ENCODE results near the gene NRF1. TPM values are rescaled to one million over a fixed set of nuclear protein-coding genes. Genes with fewer than 3 reads are reported as not detected.

NRF1 gene
- polyA plus RNA-seq, 2 of the 4 experiments (the other 2 are of a cell fraction) = 11.2 to 18.5 TPM

DNA sequence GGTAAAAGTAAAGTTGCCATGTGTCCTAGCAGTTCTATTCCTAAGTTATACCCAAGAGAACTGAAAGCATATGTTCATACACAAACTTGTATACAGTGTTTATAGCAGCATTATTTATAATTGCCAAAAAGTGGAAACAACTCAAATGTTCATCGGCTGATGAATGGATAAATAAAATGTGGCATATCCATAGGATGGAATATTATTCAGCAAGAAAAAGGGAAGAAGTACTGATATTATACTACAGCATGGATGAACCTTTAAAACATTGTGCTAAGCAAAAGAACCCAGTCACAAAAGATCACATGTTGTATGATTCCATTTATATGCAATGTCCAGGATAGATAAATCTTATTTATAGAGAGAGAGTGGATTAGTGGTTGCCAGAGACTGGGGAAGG lies 68.9 kb downstream of the NRF1 start:
- Histone ChIP-seq H3K4me3 (no peak overlapping the region), H3K4me2 (no peak overlapping the region), H3K27ac (no peak overlapping the region), H3K4me1 (no peaks in the 10 kb centered on the region), H3K9me3 (peaks cover 1% of the 10 kb centered on the region; the same call in 2 of the 3 replicates)
- no peak for FAIRE-seq
- no peak for DNase-seq (ENCODE audit: low read depth in 1 of 2, low spot score in 1 of 2)
- ChIA-PET POLR2A (no interaction called here), CTCF (no interaction called here)
- 98% methylated on average over 1 of the region's 1 CpG for WGBS (ENCODE audit: missing lambda C conversion rate)
- ATAC-seq = no peak
- TF ChIP-seq ZC3H11A (IDR thresholded peaks at IDR 0.05) = no peak
- TF ChIP-seq NR3C1 (IDR thresholded peaks at IDR 0.05) = no peak
- no peak for TF ChIP-seq HOXA7 (CRISPR knock-in tag; IDR thresholded peaks at IDR 0.05)
- TF ChIP-seq POLR2AphosphoS2 (conservative IDR thresholded peaks at IDR 0.05; ENCODE audit: low read length) = no peak
- no peak for TF ChIP-seq ZSCAN20 (CRISPR knock-in tag; IDR thresholded peaks at IDR 0.05)
- TF ChIP-seq, protein P1, sequence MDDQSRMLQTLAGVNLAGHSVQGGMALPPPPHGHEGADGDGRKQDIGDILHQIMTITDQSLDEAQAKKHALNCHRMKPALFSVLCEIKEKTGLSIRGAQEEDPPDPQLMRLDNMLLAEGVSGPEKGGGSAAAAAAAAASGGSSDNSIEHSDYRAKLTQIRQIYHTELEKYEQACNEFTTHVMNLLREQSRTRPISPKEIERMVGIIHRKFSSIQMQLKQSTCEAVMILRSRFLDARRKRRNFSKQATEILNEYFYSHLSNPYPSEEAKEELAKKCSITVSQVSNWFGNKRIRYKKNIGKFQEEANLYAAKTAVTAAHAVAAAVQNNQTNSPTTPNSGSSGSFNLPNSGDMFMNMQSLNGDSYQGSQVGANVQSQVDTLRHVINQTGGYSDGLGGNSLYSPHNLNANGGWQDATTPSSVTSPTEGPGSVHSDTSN (IDR thresholded peaks at IDR 0.05) = no peak
- no peak for TF ChIP-seq FOXS1 (CRISPR knock-in tag; IDR thresholded peaks at IDR 0.05)
- TF ChIP-seq, protein P2, sequence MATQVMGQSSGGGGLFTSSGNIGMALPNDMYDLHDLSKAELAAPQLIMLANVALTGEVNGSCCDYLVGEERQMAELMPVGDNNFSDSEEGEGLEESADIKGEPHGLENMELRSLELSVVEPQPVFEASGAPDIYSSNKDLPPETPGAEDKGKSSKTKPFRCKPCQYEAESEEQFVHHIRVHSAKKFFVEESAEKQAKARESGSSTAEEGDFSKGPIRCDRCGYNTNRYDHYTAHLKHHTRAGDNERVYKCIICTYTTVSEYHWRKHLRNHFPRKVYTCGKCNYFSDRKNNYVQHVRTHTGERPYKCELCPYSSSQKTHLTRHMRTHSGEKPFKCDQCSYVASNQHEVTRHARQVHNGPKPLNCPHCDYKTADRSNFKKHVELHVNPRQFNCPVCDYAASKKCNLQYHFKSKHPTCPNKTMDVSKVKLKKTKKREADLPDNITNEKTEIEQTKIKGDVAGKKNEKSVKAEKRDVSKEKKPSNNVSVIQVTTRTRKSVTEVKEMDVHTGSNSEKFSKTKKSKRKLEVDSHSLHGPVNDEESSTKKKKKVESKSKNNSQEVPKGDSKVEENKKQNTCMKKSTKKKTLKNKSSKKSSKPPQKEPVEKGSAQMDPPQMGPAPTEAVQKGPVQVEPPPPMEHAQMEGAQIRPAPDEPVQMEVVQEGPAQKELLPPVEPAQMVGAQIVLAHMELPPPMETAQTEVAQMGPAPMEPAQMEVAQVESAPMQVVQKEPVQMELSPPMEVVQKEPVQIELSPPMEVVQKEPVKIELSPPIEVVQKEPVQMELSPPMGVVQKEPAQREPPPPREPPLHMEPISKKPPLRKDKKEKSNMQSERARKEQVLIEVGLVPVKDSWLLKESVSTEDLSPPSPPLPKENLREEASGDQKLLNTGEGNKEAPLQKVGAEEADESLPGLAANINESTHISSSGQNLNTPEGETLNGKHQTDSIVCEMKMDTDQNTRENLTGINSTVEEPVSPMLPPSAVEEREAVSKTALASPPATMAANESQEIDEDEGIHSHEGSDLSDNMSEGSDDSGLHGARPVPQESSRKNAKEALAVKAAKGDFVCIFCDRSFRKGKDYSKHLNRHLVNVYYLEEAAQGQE (IDR thresholded peaks at IDR 0.05) = no peak
- no peak for TF ChIP-seq HDAC2 (IDR thresholded peaks at IDR 0.05)
- no peak for TF ChIP-seq EP300 (IDR thresholded peaks at IDR 0.05)
- TF ChIP-seq GATA3 (IDR thresholded peaks at IDR 0.05; ENCODE audit: borderline replicate concordance) = no peak
- TF ChIP-seq ESRRA (IDR thresholded peaks at IDR 0.05; ENCODE audit: borderline replicate concordance, low read length) = no peak
- TF ChIP-seq NFE2L2 (conservative IDR thresholded peaks at IDR 0.05; ENCODE audit: low read length) = no peak
- TF ChIP-seq, protein P3, sequence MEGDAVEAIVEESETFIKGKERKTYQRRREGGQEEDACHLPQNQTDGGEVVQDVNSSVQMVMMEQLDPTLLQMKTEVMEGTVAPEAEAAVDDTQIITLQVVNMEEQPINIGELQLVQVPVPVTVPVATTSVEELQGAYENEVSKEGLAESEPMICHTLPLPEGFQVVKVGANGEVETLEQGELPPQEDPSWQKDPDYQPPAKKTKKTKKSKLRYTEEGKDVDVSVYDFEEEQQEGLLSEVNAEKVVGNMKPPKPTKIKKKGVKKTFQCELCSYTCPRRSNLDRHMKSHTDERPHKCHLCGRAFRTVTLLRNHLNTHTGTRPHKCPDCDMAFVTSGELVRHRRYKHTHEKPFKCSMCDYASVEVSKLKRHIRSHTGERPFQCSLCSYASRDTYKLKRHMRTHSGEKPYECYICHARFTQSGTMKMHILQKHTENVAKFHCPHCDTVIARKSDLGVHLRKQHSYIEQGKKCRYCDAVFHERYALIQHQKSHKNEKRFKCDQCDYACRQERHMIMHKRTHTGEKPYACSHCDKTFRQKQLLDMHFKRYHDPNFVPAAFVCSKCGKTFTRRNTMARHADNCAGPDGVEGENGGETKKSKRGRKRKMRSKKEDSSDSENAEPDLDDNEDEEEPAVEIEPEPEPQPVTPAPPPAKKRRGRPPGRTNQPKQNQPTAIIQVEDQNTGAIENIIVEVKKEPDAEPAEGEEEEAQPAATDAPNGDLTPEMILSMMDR (IDR thresholded peaks at IDR 0.05) = no peak
- TF ChIP-seq, protein P4, sequence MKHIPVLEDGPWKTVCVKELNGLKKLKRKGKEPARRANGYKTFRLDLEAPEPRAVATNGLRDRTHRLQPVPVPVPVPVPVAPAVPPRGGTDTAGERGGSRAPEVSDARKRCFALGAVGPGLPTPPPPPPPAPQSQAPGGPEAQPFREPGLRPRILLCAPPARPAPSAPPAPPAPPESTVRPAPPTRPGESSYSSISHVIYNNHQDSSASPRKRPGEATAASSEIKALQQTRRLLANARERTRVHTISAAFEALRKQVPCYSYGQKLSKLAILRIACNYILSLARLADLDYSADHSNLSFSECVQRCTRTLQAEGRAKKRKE (CRISPR knock-in tag; IDR thresholded peaks at IDR 0.05; ENCODE audit: low read depth) = no peak
- TF ChIP-seq, protein P5, sequence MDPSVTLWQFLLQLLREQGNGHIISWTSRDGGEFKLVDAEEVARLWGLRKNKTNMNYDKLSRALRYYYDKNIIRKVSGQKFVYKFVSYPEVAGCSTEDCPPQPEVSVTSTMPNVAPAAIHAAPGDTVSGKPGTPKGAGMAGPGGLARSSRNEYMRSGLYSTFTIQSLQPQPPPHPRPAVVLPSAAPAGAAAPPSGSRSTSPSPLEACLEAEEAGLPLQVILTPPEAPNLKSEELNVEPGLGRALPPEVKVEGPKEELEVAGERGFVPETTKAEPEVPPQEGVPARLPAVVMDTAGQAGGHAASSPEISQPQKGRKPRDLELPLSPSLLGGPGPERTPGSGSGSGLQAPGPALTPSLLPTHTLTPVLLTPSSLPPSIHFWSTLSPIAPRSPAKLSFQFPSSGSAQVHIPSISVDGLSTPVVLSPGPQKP (IDR thresholded peaks at IDR 0.05; ENCODE audit: low read depth, low read length) = no peak
- TF ChIP-seq KDM5A (IDR thresholded peaks at IDR 0.05) = no peak
- TF ChIP-seq, protein P6, sequence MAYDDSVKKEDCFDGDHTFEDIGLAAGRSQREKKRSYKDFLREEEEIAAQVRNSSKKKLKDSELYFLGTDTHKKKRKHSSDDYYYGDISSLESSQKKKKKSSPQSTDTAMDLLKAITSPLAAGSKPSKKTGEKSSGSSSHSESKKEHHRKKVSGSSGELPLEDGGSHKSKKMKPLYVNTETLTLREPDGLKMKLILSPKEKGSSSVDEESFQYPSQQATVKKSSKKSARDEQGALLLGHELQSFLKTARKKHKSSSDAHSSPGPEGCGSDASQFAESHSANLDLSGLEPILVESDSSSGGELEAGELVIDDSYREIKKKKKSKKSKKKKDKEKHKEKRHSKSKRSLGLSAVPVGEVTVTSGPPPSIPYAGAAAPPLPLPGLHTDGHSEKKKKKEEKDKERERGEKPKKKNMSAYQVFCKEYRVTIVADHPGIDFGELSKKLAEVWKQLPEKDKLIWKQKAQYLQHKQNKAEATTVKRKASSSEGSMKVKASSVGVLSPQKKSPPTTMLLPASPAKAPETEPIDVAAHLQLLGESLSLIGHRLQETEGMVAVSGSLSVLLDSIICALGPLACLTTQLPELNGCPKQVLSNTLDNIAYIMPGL (CRISPR knock-in tag; IDR thresholded peaks at IDR 0.05; ENCODE audit: borderline replicate concordance) = no peak
- TF ChIP-seq, protein P7, sequence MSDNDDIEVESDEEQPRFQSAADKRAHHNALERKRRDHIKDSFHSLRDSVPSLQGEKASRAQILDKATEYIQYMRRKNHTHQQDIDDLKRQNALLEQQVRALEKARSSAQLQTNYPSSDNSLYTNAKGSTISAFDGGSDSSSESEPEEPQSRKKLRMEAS (IDR thresholded peaks at IDR 0.05) = no peak

Data from A549 (cell line).